Erythroblast (primary cell): ENCODE measurements around the gene ZNRF3.

ENCODE experiments used
- GATA1 ChIP-seq: IDR thresholded peaks from 2 replicates; pipeline ENCODE4 v1.6.1; 2011; ENCODE audit warnings: low read depth, mild to moderate bottlenecking, control low read depth, low read length, moderate library complexity
- POLR2A ChIP-seq: IDR thresholded peaks from 2 replicates; pipeline ENCODE4 v1.6.1; 2011; ENCODE audit warnings: mild to moderate bottlenecking, low read length

DNA sequence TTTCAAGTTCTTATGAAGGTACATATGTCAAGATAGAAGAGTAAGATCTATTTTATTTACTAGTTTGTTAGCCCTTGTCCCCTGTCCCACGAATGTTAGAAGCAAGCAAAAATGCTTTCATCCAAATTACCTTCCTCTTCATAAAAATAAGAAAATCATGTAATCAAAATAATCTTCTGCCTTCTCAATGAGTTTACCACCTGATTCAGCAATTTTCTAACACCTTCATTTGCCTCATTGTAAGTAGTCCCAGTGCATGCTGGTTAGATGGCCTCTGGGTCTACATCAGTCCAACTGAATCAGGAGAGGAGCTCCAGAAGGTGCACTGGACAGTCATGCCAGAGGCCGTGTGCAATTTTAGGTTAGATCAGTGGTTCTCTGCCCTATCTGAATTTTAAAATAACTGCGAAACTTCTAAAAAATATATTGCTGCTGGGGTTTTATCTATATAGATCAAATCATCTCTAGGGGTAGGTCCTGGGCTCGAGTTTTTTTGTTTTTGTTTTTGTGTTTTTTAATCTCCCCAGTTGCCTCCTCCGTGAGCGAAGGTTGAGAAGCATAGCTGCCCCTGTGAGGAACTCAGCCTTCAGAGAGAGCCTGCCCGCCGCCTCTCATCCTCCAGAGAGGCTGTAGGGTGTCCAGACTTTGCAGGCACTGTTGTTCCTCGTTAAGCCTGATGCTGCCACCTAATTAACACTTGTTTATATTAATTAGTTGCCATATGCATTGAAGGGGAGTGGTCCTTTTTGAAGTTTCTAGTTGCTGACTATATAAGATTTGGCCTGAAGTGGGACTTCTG is 146.0 kb downstream of the ZNRF3 start:
- TF ChIP-seq POLR2A = no peak
- no peak for TF ChIP-seq GATA1
